HL-60/S4 (cell line): ENCODE measurements around the gene AP1AR.
"Not testable (repeated sequence)": the region's sequence is repeated elsewhere in the genome, so short reads cannot be mapped to it uniquely, and the experiment has no call there.

Source experiments
- in situ Hi-C: fragments of 300-500 bp; cut with MboI; formaldehyde crosslinking; loops from 2 replicates; pipeline ENCODE4 v1.14.3; 2022; ENCODE audit warnings: low sequenced_read_pairs

Gene AP1AR, protein sequence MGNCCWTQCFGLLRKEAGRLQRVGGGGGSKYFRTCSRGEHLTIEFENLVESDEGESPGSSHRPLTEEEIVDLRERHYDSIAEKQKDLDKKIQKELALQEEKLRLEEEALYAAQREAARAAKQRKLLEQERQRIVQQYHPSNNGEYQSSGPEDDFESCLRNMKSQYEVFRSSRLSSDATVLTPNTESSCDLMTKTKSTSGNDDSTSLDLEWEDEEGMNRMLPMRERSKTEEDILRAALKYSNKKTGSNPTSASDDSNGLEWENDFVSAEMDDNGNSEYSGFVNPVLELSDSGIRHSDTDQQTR

DNA sequence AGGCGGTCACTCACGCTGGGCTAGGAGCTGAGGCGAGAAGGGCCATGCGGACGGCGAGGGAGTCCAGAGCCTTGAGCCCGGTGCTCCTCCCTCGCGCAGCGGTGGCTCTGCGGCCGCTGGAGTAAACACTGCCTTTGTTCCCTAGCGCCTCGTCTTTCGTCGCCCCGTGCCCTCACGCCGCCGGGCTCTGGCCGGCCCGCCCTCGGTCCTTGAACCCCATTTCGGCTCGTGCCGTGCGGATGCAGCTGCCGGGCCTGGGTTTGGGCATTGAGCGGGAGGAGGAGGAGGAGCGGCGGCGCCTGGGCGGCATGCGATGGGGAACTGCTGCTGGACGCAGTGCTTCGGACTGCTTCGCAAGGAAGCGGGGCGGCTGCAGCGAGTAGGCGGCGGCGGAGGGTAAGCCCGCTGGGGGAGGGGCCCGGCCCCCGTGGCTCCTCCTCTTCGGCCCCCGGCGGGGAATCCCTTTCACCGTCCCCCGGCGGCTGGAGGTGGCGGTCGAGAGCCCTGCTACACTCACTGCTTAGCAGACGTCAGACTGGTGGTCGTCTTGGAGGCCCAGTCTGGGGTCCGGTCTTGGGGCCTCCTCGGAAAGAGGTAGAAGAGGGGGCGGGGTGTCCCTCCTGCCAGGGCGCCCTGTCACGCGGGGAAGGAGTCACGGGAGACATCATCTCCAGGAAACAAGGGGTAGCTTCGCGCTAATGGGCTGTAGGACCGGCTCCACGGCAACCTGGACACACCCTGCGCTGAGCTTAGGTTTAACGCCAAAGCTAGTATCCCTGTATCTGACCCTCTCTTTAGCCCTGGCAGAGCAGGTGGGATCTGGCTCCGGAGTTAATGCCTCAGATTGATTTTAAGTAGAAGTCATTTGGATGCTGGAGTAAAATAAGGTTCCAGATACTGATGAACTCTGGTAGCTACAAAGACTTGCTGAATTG lies at the start of gene AP1AR:
AP1AR (plus strand) TSS at position 9 of the 935 bp plus-strand sequence; CDS start at position 314, 305 bp downstream.
- in situ Hi-C loops = no loop called here

DNA sequence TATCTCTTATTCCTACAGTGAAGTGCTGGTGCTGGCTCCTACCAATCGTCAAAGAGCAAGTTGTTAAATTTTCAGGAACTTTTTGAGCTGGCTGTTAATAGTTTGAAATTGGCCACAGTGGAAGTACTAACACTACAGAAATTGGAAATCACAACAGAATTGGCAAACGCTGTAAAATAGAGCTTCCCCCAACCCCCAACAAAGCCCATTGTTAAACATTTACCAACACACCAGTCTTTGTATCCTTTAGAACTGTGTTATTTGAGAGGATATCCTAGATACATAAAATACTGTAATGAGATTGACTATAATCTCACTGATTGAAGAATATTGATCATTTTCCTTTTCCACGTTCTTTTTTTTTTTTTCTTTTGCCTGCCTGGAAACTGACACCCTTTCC lies 49.0 kb upstream of the AP1AR start:
- in situ Hi-C loops = no loop called here

DNA sequence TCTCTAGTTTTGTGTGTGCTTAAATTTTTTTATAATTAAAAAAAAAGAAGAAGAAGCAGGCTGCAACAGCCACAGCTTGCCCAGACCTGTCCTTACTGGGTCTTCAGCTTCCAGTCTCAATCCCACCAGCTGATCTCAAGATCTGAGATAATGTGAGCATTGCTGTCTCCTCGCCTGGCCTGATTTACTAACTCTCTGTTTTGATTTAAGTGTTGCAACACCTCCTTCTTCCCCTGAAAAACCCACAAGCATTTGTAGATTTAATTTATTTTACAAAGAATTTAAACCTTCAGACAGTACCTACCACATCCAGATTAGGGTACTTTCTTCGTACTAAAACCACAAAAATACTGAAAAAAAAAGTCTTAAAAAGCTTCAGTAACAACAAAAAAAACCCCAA lies 48.3 kb upstream of the AP1AR start:
- in situ Hi-C loops = no loop called here

DNA sequence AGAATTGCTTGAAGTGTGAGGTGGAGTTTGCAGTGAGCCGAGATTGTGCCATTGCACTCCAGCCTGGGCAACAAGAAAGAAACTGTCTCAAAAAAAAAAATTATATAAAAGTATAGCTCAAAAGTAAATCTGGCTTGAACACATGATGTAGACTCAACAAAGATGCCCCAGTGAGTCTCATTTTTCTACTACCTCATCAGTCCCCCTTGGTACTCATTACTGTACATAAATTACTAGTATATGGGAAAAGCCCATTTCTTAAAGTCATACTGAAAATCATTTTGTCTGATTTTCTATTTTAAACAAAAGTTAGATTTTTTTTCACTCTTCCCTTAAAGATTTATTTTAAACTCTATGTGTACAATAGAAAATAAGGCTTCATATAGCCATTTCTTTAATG lies 47.1 kb upstream of the AP1AR start:
- in situ Hi-C loops = no loop called here

DNA sequence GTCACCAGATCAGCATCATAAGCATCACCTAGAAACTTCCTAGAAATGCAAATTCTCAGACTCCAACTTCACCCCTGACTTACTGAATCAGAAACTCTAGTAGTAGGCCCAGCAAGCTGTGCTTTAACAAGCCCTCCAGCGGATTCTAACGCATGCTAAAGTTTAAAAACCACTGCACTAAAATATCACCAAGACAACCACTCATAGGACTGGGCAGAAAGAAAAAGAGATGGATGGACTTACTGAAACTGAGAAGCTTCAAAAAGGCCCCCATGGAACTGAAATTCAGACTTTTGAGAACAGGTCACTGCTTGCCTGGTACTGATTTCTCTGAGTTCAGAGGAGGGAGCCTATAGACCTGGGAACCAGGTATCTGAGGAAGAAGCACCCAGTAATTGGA lies 46.3 kb upstream of the AP1AR start:
- in situ Hi-C loops = no loop called here

DNA sequence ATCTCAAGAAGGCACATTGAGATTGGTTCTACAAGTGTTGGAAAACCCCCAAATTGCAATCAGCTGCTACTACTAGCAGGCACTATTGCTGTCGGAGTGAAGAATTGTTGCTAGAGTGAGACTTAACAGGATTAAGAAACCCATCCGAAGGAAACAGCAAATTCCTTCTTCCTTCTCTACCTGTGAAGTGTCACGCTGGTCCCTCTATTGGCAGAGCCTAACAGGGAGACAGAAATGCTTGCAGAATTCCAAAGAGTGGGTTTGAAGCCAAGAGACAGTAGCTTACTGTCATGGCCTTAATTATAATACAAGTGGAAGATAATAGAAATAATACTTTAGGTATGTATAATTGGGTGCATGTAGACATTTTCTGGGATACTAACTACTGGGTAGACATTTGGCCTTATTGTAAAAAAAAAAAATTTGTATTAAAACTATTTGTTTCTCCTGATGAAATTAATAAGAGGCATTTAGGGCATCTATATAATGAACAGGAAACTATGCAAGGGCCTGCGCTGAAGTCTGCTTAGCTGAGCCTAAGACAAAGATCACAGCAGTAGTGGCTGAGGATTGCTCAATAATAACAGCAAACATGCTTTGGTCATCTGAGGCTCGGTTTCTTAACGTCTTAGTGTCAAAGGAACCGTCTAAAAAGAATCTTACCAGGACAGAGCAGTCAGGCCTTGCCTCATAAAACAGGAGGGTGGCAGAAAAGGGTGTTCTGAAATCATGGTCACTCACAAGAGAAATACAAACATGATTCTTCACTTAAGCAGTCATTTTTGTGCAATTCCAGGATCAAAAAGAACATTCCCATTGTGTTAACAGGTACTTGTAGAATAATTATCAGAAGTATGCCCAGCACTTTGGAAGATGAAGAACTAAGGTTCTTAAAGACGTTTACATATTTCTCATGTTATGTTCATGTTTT lies 45.6 kb upstream of the AP1AR start:
- in situ Hi-C loops = no loop called here

DNA sequence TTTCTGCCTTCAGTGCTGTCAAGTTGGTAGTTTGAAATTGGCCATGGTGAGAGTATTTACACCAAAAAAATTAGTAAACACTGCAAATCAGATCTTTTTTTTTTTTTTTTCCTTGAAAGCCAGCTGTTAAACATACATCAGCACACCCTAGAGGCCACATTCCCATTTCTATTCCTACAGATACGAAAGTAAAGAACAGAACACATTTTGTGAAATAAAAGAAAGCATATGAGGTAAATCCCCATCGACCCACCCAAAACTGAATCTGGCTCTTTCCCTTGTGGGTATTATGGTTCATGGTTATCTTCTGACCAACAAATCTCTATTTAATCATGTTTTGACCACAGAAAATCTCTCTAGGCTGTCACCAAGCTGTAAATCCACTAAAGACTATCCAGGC lies 41.8 kb upstream of the AP1AR start:
- in situ Hi-C loops = no loop called here

DNA sequence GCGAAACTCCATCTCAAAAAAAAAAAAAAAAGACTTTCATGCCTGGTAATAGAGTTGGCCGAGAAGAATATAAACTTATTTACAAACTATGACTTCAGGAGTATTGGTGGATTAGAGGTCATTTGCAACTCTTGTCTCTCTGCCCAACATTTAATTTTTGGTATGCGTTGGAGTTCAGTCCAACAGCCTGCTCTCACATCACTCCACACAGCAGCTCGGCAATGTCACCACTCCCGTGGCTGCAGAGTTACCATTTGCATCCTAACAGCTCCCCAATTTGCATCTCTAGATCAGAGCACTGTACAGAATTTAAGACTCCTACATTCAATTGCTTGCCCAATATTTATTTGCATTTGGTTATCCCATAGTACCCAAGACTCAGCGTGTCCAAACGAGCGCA lies 40.9 kb upstream of the AP1AR start:
- in situ Hi-C loops = no loop called here

DNA sequence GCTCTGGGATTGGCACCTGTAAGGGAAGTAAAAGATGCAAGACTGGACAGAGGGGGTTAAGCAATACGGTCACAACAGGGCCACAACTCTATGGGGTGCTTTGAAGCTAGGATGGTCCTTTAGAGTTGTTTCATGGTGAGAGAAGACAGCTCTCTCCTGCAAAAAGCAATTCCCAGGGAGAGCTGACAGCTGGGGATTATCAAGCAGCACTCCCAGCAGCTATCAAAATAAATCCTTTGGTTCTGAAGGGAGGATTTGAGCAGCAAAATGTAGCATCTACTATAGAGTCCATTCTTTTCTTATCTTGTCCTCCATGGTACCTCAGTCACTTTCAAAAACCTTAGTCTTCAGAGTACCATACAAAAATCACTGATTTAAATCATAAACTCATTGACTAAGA lies 35.1 kb upstream of the AP1AR start:
- in situ Hi-C loops = no loop called here

DNA sequence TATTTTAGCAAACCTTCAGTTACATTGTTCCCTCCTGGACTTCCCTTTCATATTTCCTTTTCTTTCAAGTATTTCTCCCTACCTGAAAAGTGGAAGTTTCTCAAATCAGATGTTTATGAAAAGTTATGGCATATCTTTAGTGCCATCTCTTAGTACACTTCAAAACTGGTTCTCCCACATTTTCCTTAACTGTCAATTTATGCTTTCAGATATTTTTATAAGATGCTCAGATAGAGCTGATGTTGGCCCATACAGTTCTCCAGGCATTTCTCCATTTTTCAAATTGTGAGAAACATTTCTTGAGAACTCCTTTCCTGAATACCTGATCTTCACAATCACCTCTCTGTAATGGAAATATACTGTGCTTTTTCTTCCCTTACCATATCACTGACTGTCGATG lies 32.5 kb upstream of the AP1AR start:
- in situ Hi-C loops = no loop called here

DNA sequence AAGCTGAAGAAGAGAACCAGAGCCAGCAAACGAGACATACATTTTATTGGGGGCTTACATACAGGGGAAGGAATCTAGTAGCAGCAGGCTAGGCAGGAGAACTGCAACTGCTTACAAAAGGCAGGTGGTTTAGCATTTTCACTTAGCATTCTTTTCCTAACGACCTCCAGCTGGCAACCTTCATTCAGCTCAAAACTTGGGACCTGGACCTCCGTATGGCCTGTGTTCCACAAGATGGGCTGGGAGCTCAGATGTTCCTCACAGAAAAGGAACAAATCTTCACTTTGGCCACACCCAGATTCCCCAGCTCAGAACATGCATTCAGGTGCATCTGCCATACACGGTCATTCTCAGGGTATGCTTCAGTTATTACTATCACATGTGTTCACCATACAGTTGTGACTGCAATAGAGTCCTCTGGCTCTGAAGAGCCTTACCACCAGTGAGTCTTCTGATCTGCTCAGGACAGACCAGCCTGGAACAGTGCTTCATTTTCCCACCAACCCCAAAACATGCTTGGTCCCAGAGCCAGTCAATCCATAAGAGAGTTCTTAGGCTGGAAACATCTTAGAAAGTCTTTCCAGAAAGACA lies 29.6 kb upstream of the AP1AR start:
- in situ Hi-C loops = no loop called here

DNA sequence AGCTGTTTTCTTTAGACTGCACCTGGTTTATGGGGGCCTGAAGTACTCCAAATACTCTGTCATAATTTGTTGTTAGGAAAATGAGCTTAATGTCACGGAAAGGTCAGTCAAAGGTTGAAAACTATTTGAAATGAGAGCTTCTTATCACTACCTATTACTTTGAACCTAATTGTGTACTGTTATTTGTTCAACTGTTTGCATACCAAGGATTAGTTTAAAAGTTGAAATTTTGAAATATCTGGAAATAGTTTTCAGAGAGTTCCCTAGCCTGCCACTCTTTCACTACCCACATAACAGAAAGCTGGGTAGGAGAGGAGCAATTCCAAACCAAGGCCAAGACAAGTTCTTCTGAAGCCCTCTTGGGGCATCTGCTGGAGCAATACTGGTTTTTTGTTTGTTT lies 28.0 kb upstream of the AP1AR start:
- in situ Hi-C loops = no loop called here

DNA sequence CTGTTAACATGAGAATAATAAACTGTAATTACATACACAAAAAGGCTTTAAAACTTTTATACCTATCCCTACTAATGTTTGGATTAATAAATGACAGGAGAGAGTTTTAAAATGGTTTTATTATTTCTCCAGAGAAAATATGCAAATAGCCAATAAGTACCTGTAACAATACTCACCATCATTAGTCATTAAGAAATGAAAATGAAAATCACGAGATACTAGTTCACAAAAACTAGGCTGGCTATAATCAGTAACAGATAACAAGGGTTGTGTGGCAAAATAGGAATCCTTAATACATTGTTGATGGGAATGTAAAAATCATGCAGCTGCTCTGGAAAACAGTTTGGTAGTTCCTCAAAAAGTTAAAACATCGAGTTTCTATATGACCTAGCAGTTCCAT lies 25.2 kb upstream of the AP1AR start:
- in situ Hi-C loops = no loop called here

DNA sequence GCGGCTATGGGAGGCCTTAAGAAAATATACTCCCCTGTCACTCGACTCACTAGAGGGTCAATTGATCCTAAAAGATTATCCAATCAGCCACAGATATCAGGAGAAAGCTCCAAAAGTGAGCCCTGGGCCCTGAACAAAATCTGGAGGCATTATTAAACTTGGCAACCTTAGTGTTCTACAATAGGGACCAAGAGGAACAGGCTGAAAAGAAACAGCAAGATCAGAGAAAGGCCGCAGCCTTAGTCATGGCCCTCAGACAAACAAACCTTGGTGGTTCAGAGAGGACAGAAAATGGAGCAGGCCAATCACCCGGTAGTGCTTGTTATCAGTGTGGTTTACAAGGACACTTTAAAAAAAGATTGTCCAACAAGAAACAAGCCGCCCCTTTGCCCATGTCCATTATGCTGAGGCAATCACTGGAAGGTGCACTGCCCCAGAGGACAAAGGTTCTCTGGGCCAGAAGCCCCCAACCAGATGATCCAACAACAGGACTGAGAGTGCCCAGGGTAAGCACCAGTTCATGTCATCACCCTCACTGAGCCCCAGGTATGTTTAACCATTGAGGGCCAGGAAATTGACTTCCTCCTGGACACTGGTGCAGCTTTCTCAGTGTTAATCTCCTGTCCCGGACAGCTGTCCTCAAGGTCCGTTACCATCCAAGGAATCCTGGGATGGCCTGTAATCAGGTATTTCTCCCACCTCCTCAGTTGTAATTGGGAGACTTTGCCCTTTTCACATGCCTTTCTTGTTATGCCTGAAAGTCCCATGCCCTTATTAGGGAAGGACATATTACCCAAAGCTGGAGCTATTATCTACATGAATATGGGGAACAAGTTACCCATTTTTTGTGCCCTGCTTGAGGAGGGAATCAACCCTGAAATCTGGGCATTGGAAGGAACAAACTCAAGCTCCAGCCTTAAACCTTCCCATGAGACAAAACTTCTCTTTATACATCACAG lies 23.2 kb upstream of the AP1AR start:
- in situ Hi-C loops = not testable (repeated sequence)

DNA sequence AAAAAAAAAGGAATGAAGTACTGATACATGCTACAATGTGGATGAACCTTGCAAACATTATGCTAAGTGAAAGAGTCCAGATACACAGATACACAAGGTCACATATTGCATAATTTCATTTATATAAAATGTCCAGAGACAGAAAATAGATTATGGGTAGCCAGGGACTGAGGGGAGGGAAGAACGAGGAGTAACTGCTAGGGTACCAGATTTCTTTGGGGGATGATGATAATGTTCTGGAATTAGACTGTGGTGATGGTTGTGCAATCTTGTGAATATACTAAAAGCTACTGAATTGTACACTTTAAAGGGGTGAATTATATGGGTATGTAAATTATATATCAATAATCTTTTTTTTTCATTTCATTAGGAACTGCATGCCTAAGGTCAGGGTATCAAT lies 20.8 kb upstream of the AP1AR start:
- in situ Hi-C loops = no loop called here

DNA sequence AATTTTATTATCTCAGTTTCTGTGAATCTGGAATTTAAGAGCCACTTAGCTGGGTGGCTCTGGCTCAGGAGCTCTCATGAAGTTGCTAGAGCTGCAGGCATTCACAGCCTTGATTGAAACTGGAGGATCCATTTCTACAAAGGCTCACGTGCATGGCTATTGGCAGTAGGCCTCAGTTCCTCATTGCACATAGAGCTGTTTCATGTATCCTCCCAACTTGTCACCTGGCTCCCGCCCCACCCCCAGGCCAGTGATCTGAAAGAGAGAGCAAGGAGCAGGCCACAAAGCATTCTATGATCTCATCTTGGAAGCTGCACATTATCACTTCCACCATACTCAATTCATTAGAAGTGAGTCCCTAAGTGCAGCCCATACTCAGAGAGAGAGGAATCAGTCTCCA lies 18.5 kb upstream of the AP1AR start:
- in situ Hi-C loops = no loop called here

DNA sequence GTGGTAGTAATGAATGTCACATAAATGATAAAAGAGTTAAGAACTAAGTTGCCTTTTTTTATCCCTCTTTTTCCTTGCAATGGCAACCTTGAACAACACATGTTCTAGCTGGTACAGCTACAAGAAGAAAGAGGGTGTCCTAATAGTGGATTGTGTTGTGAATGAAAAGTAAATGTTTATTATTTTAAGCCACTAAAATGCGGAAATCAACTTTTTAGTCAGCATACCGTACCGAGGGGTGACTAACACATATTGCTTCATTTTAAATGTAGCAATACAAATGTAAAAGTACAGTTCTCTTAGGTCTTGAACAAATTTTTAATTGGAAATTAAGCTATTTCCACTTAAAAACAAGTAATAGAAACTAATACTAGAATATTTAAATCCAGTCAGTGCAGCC lies 17.7 kb upstream of the AP1AR start:
- in situ Hi-C loops = no loop called here

DNA sequence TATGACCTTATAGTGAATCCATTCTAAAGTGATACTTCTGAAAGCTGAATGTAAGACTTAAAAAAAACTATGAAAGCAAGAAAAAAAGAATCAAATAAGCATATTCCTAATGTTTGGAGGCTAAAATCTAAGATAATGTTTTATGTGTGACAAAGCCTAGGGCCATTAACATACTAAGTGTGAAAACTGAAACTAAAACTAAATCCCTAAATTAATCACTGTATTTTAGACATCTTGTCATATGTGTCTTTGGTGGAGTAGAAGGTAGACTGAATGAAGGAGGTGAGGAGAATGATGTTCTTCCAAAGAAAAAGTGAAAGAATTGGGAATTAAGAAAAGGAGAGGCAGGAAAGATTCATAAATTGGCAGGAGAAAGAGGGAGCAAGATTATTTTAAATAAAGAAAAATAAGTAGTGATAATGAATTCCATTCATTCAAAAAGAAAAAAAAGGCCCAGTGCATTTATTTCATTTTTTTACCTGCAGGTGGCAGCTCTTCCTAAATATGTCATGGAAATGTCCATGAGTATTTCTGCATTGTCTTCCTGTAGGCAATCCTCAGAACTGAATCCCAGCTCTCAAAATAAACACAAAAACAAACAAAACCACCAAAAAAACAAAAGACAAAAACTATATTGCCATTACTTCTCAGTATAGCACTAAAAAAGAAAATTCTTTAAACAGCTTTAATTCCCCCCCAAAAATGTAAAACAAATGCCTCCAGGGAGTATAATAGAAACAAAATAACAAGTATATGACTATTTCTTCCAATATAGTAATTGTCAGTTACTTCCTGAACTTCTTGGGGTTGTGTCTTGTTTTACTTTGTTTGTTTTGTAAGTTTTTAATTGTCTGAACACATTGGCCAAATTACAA lies 17.0 kb upstream of the AP1AR start:
- in situ Hi-C loops = no loop called here
